Astrocyte of the spinal cord (primary cell): ENCODE measurements around the gene CDC42BPA.
"Not testable (repeated sequence)": the region's sequence is repeated elsewhere in the genome, so short reads cannot be mapped to it uniquely, and the experiment has no call there.

Experiments
- DNase-seq: peaks from one replicate; pipeline ENCODE4 v3.0.0; 2011; ENCODE audit warnings: low read depth, low spot score
- H3K4me3 ChIP-seq: 2 replicates; pipeline ENCODE4 v1.5.1; 2011; ENCODE audit warnings: low read depth, mild to moderate bottlenecking, low read length, moderate library complexity
- CTCF ChIP-seq: IDR thresholded peaks from 2 replicates; pipeline ENCODE4 v1.5.1; 2012; ENCODE audit warnings: low read depth, mild to moderate bottlenecking, low read length, inconsistent platforms
- in situ Hi-C: cut with HindIII; loops from 2 replicates; pipeline ENCODE4 v1.10.0; 2017; ENCODE audit warnings: low sequenced_read_pairs

CDC42BPA gene

GRCh38 chr1:227253065-227253464 is 65.2 kb downstream of the CDC42BPA start:
- no peak for TF ChIP-seq CTCF
- in situ Hi-C loops = no loop called here
- no peak overlapping the region for H3K4me3 ChIP-seq
- no peak for DNase-seq

- in situ Hi-C loops = no loop called here
- DNase-seq = peak; percentile 13
- no peak for TF ChIP-seq CTCF
- H3K4me3 ChIP-seq = no peak overlapping the region
Observed at GRCh38 chr1:227245613-227246320, 72.5 kb downstream of the CDC42BPA start.

GRCh38 chr1:227244339-227245118 is 73.8 kb downstream of the CDC42BPA start:
- H3K4me3 ChIP-seq = no peak overlapping the region
- in situ Hi-C loops = no loop called here
- DNase-seq = no peak
- TF ChIP-seq CTCF = no peak

- in situ Hi-C loops = no loop called here
- H3K4me3 ChIP-seq = no peak overlapping the region
- DNase-seq = peak; percentile 7
- no peak for TF ChIP-seq CTCF
Observed at GRCh38 chr1:227242811-227243682, 75.2 kb downstream of the CDC42BPA start.

DNA sequence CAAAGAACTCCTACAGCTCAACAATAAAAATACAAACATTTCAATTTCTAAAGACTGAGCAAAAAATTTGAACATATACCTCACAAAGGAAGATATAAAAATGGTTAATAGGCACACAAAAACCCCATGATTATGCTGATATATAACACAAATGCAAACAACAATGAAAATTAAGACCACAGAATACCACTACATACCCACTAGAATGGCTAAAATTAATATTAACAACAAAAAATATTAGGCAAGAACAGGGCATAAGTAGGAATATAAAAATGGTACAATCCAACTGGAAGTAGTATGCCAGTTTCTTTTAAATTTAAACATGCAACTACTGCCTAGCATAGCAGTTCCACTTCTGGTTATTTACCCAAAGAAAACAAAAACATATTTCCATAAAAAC is 77.3 kb downstream of the CDC42BPA start:
- no peak for DNase-seq
- no peak overlapping the region for H3K4me3 ChIP-seq
- in situ Hi-C loops = no loop called here
- TF ChIP-seq CTCF = no peak

GRCh38 chr1:227234998-227235405 is 83.3 kb downstream of the CDC42BPA start:
- peak; percentile 50 for TF ChIP-seq CTCF
- in situ Hi-C loops = no loop called here
- peak; percentile 73 for DNase-seq
- H3K4me3 ChIP-seq = no peak overlapping the region

DNA sequence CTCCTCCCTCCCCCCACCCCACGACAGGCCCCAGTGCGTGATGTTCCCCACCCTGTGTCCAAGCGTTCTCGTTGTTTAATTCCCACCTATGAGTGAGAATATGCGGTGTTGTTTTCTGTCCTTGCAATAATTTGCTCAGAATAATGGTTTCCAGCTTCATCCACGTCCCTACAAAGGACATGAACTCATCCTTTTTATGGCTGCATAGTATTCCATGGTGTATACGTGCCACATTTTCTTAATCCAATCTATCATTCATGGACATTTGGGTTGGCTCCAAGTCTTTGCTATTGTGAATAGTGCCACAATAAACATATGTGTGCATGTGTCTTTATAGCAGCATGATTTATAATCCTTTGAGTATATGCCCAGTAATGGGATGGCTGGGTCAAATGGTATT is 87.2 kb downstream of the CDC42BPA start:
- H3K4me3 ChIP-seq, DNase-seq, in situ Hi-C loops: not testable (repeated sequence)
